CD14-positive monocyte (primary cell): ENCODE data around the gene SRSF2. TPM values are rescaled to one million over a fixed set of nuclear protein-coding genes. Genes with fewer than 3 reads are reported as not detected.
"Not testable (repeated sequence)": the region's sequence is repeated elsewhere in the genome, so short reads cannot be mapped to it uniquely, and the experiment has no call there.

ENCODE experiments used
- DNase-seq, 3 donors: peaks; one replicate each; pipeline ENCODE4 v3.0.0-alpha.2; 2011 to 2022
- H2AFZ ChIP-seq: 2 replicates; pipeline ENCODE4 v1.6.0; 2012; ENCODE audit warnings: mild to moderate bottlenecking, low read depth, low read length, inconsistent platforms; ENCODE audit not compliant: insufficient read depth, poor library complexity, severe bottlenecking
- H3K27ac ChIP-seq, 2 donors: 1 replicate in 1 of 2; 2 replicates in 1 of 2; pipeline ENCODE4 v1.5.1; 2012 to 2013; ENCODE audit warnings: low read length in 2 of 2, control low read depth in 1 of 2, inconsistent platforms in 1 of 2, low read depth in 1 of 2, mild to moderate bottlenecking in 1 of 2
- H3K27me3 ChIP-seq, 2 donors: one replicate each; pipeline versions ENCODE4 v1.6.0 to v1.6.1; 2011 to 2013; ENCODE audit warnings: low read length in 2 of 2; ENCODE audit not compliant: control insufficient read depth in 2 of 2, insufficient read depth in 2 of 2
- H3K36me3 ChIP-seq, 2 donors: replicated peaks in 1 of 2; 1 replicate in 1 of 2; 2 replicates in 1 of 2; pipeline versions ENCODE4 v1.5.1 to v1.6.1; 2012 to 2013; ENCODE audit warnings: low read length in 2 of 2, control low read depth in 1 of 2, inconsistent platforms in 1 of 2, mild to moderate bottlenecking in 1 of 2; ENCODE audit not compliant: insufficient read depth in 2 of 2, control insufficient read depth in 1 of 2
- H3K4me1 ChIP-seq, 2 donors: 1 replicate in 1 of 2; 2 replicates in 1 of 2; pipeline versions ENCODE4 v1.5.1 to v1.6.1; 2012 to 2013; ENCODE audit warnings: low read length in 2 of 2, control low read depth in 1 of 2, inconsistent platforms in 1 of 2, mild to moderate bottlenecking in 1 of 2, moderate library complexity in 1 of 2; ENCODE audit not compliant: insufficient read depth in 2 of 2, control insufficient read depth in 1 of 2
- H3K4me2 ChIP-seq: replicated peaks from 2 replicates; pipeline ENCODE3; 2012; ENCODE audit warnings: low read length, moderate library complexity, mild to moderate bottlenecking; ENCODE audit not compliant: poor library complexity, severe bottlenecking; ENCODE audit errors: extremely low read depth
- H3K4me3 ChIP-seq, 3 experiments: fragments of 200-600 bp in 1 of 3; sonication (generic) in 1 of 3; replicated peaks in 1 of 3; 1 replicate in 2 of 3; 2 replicates in 1 of 3; pipeline ENCODE4 v1.5.1; 2011 to 2013; ENCODE audit warnings: low read length in 3 of 3, mild to moderate bottlenecking in 3 of 3, control low read depth in 2 of 3, low read depth in 2 of 3, inconsistent platforms in 1 of 3, moderate library complexity in 1 of 3
- H3K79me2 ChIP-seq: 2 replicates; pipeline ENCODE4 v1.6.0; 2012; ENCODE audit warnings: mild to moderate bottlenecking, control low read depth, inconsistent platforms, low read length, moderate library complexity; ENCODE audit not compliant: insufficient read depth
- H3K9ac ChIP-seq: 2 replicates; pipeline ENCODE4 v1.6.0; 2017; ENCODE audit warnings: low read length, mild to moderate bottlenecking; ENCODE audit not compliant: insufficient read depth, poor library complexity, severe bottlenecking
- H3K9me3 ChIP-seq, 2 donors: replicated peaks in 1 of 2; 1 replicate in 1 of 2; 2 replicates in 1 of 2; pipeline versions ENCODE4 v1.5.1 to v1.6.1; 2012 to 2013; ENCODE audit warnings: low read length in 2 of 2, control low read depth in 1 of 2; ENCODE audit not compliant: control insufficient read depth in 1 of 2, insufficient read depth in 1 of 2
- H4K20me1 ChIP-seq: 2 replicates; pipeline ENCODE4 v1.6.0; 2012; ENCODE audit warnings: mild to moderate bottlenecking, low read length, control low read depth, moderate library complexity; ENCODE audit not compliant: insufficient read depth
- H3K27ac Mint-ChIP-seq, 7 donors: one replicate each; pipeline ENCODE4 v1.8.0; 2020; ENCODE audit warnings: mild to moderate bottlenecking in 7 of 7, mixed read lengths in 7 of 7, moderate library complexity in 6 of 7, inconsistent platforms in 2 of 7
- H3K27me3 Mint-ChIP-seq, 3 donors: one replicate each; pipeline ENCODE4 v1.8.0; 2021 to 2022; ENCODE audit warnings: low read depth in 3 of 3, mild to moderate bottlenecking in 3 of 3, mixed read lengths in 3 of 3, moderate library complexity in 3 of 3, inconsistent platforms in 1 of 3
- H3K36me3 Mint-ChIP-seq, 2 donors: one replicate each; pipeline ENCODE4 v1.8.0; 2020; ENCODE audit warnings: mixed read lengths in 2 of 2, inconsistent platforms in 1 of 2, mild to moderate bottlenecking in 1 of 2
- H3K4me1 Mint-ChIP-seq: one replicate; pipeline ENCODE4 v1.8.0; 2020; ENCODE audit warnings: mild to moderate bottlenecking, mixed read lengths
- H3K4me3 Mint-ChIP-seq, 2 donors: one replicate each; pipeline ENCODE4 v1.8.0; 2020; ENCODE audit warnings: mild to moderate bottlenecking in 2 of 2, mixed read lengths in 2 of 2, moderate library complexity in 1 of 2
- H3K9me3 Mint-ChIP-seq, 7 donors: one replicate each; pipeline ENCODE4 v1.8.0; 2020 to 2022; ENCODE audit warnings: mixed read lengths in 7 of 7, mild to moderate bottlenecking in 6 of 7, moderate library complexity in 6 of 7, inconsistent platforms in 2 of 7
- WGBS: methylation state at CpG from one replicate; pipeline ENCODE4 v1.1.5; 2013; ENCODE audit warnings: missing lambda C conversion rate; ENCODE audit not compliant: insufficient coverage; 5-methylcytosine and 5-hydroxymethylcytosine counted together
- intact Hi-C, 2 donors: fragments of 100-400 bp; cut with micrococcal nuclease; formaldehyde crosslinking; loops; one replicate each; pipeline versions ENCODE4 v1.15.0 to v1.15.1; 2023
- polyA plus RNA-seq, 3 donors: library from polyadenylated mRNA; depleted of rRNA in 1 of 3; unstranded in 2 of 3; stranded (reverse) in 1 of 3; fragments of 300-500 nt in 2 of 3; fragments of >200 nt in 1 of 3; fragmentation: Illumina TruSeq in 2 of 3; gene quantifications; 1 replicate in 2 of 3; 2 replicates in 1 of 3; pipeline ENCODE4 v1.2.3, GENCODE V29; 2012 to 2021
- TF ChIP-seq, protein P1 (sequence below): fragments of 200-600 bp; IDR thresholded peaks from one replicate; pipeline ENCODE4 v1.8.0; 2022; ENCODE audit warnings: antibody characterized with exemption, mild to moderate bottlenecking

Gene SRSF2
- polyA plus RNA-seq, 3 donors: 124 to 386 (median 125) TPM

DNA sequence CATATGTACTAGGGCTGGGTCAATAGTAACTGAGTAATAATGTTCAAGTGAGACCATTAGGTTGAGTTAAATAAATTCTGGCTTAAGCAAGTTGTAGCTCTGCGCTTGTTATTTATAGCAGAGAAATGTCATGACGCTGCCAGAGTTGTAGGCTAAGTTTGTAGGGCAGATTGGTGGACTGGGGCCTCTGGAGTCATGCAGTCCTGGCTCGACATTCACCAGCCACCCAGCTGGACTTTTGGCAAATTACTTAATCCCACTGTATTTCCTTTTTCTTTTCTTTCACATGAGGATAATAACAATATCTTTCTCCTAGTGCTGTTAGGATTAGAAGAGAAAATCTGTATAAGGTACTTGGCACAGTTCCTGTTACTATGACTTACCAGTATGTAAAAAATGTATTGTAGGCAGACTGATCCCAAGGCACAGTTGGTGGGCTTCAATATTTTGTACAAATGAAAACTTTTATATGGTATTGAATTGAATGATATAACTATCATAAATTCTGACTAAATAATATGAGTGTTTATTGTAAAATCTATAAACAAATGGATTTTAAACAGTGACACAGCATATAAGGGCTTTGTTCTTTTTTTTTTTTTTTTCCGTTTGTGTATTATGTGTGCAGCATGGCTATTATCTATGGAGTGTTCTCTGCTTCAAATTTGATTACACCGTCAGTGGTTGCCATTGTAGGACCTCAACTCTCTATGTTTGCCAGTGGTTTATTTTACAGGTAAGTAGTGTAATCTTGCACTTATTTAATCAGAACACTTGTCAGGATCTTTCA lies 3.4 kb upstream of the SRSF2 start:
- TF ChIP-seq, protein P1, sequence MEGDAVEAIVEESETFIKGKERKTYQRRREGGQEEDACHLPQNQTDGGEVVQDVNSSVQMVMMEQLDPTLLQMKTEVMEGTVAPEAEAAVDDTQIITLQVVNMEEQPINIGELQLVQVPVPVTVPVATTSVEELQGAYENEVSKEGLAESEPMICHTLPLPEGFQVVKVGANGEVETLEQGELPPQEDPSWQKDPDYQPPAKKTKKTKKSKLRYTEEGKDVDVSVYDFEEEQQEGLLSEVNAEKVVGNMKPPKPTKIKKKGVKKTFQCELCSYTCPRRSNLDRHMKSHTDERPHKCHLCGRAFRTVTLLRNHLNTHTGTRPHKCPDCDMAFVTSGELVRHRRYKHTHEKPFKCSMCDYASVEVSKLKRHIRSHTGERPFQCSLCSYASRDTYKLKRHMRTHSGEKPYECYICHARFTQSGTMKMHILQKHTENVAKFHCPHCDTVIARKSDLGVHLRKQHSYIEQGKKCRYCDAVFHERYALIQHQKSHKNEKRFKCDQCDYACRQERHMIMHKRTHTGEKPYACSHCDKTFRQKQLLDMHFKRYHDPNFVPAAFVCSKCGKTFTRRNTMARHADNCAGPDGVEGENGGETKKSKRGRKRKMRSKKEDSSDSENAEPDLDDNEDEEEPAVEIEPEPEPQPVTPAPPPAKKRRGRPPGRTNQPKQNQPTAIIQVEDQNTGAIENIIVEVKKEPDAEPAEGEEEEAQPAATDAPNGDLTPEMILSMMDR: no peak
- H3K4me2 ChIP-seq: no peak overlapping the region
- Mint-ChIP-seq H3K9me3 (peaks cover 0 to 2% (median 0%) of the 10 kb centered on the region in 7 donors), H3K4me1 (peaks cover 15% of the 10 kb centered on the region), H3K4me3 (no peak overlapping the region), H3K36me3 (peaks cover 43 to 53% of the 10 kb centered on the region in 2 donors), H3K27me3 (peaks cover 0 to 2% (median 0%) of the 10 kb centered on the region in 3 donors), H3K27ac (peak overlapping the region in 1 of 7 donors; percentile 2)
- H3K36me3 ChIP-seq: peaks cover 36 to 53% of the 10 kb centered on the region in 2 donors
- H3K27ac ChIP-seq: no peak overlapping the region
- H2AFZ ChIP-seq: no peak overlapping the region
- intact Hi-C loops: no loop called here
- peaks cover 16% of the 10 kb centered on the region for H4K20me1 ChIP-seq
- H3K27me3 ChIP-seq: no peaks in the 10 kb centered on the region
- H3K79me2 ChIP-seq: peaks cover 35% of the 10 kb centered on the region
- H3K9me3 ChIP-seq: no peaks in the 10 kb centered on the region
- peaks cover 14 to 18% of the 10 kb centered on the region in 2 donors for H3K4me1 ChIP-seq
- H3K4me3 ChIP-seq: no peak overlapping the region
- DNase-seq: no peak
- H3K9ac ChIP-seq: no peak overlapping the region
- WGBS: 100% methylated on average over 1 of the region's 5 CpGs

GRCh38 chr17:76739568-76740115 lies 2.5 kb upstream of the SRSF2 start:
- H3K27ac ChIP-seq, H3K4me2 ChIP-seq, H3K9me3 Mint-ChIP-seq, H3K4me3 Mint-ChIP-seq, H3K9me3 ChIP-seq, H3K27me3 ChIP-seq, H3K27me3 Mint-ChIP-seq, H2AFZ ChIP-seq, H3K4me3 ChIP-seq, H3K9ac ChIP-seq, H3K27ac Mint-ChIP-seq, DNase-seq: not testable (repeated sequence)
- H3K36me3 ChIP-seq: peaks cover 36 to 53% of the 10 kb centered on the region in 2 donors
- intact Hi-C loops: loop anchor here in 1 of 2 donors (10.0 kb wide), 1 partner anchor 475 kb away; the partner anchor contains the start of gene UBALD2
- 96% methylated on average over 5 of the region's 17 CpGs for WGBS
- peaks cover 22 to 26% of the 10 kb centered on the region in 2 donors for H3K4me1 ChIP-seq
- peaks cover 40 to 53% of the 10 kb centered on the region in 2 donors for H3K36me3 Mint-ChIP-seq
- H4K20me1 ChIP-seq: peaks cover 25% of the 10 kb centered on the region
- peaks cover 21% of the 10 kb centered on the region for H3K4me1 Mint-ChIP-seq
- peaks cover 44% of the 10 kb centered on the region for H3K79me2 ChIP-seq
